Panc1 (cell line): ENCODE data around the gene YPEL3. TPM values are rescaled to one million over a fixed set of nuclear protein-coding genes. Genes with fewer than 3 reads are reported as not detected.
A peak's percentile ranks its signal among the peaks of the same experiment; 100 is the strongest.

Experiments
- ATAC-seq: fragments of 200-7000 bp; cut with Tn5 transposase; 2 replicates; pipeline ENCODE4 v1.9.1; 2020; ENCODE audit warnings: mild to moderate bottlenecking, moderate library complexity
- BruUV-seq: library from RNA; stranded (reverse); fragments of 400-500 nt; replicated peaks from 2 replicates; lab custom pipeline; 2021; lab: Mats Ljungman, UMichigan
- CTCF ChIA-PET: fragments of 300-600 bp; sonication (Branson Sonifier 250); formaldehyde crosslinking; loops from one replicate; lab custom pipeline; 2022; ENCODE audit warnings: antibody characterized with exemption; lab: Charles Lee
- POLR2A ChIA-PET: fragments of 300-600 bp; sonication (Branson Sonifier 250); formaldehyde crosslinking; loops from one replicate; lab custom pipeline; 2022; ENCODE audit warnings: antibody characterized with exemption; lab: Charles Lee
- DNase-seq: peaks from one replicate; pipeline ENCODE4 v3.0.0-alpha.2; 2010; ENCODE audit warnings: low read depth, low spot score
- H3K27ac ChIP-seq: 2 replicates; pipeline ENCODE4 v1.5.1; 2011; ENCODE audit warnings: mild to moderate bottlenecking, low read length, inconsistent platforms
- H3K27me3 ChIP-seq: fragments of 200-500 bp; sonication (Bioruptor generic); 2 replicates; pipeline ENCODE4 v1.6.0; 2014; ENCODE audit warnings: low read length, inconsistent platforms; ENCODE audit not compliant: control insufficient read depth, insufficient read depth
- H3K36me3 ChIP-seq: fragments of 200-500 bp; sonication (Bioruptor generic); 2 replicates; pipeline ENCODE4 v1.5.1; 2014; ENCODE audit warnings: inconsistent platforms, mild to moderate bottlenecking, low read length, moderate library complexity; ENCODE audit not compliant: control insufficient read depth, insufficient read depth
- H3K4me1 ChIP-seq: 2 replicates; pipeline ENCODE4 v1.5.1; 2011; ENCODE audit warnings: inconsistent platforms, mild to moderate bottlenecking, low read length, moderate library complexity; ENCODE audit not compliant: control insufficient read depth, insufficient read depth
- H3K4me3 ChIP-seq, 2 experiments: 2 replicates each; pipeline ENCODE4 v1.5.1; 2011 to 2012; ENCODE audit warnings: low read depth in 2 of 2, low read length in 2 of 2, mild to moderate bottlenecking in 2 of 2, inconsistent platforms in 1 of 2, moderate library complexity in 1 of 2
- H3K9me3 ChIP-seq: fragments of 200-500 bp; sonication (Bioruptor generic); 2 replicates; pipeline ENCODE4 v1.5.1; 2014; ENCODE audit warnings: low read depth, mild to moderate bottlenecking, inconsistent platforms, low read length, moderate library complexity; ENCODE audit not compliant: control insufficient read depth, insufficient read depth
- POLR2AphosphoS5 ChIP-seq: IDR thresholded peaks from 2 replicates; pipeline ENCODE4 v1.6.1; 2012; ENCODE audit warnings: mild to moderate bottlenecking, low read depth, low read length, moderate library complexity
- SIN3A ChIP-seq: IDR thresholded peaks from 2 replicates; pipeline ENCODE4 v1.6.1; 2012; ENCODE audit warnings: low read depth, mild to moderate bottlenecking, low read length, moderate library complexity, borderline replicate concordance; ENCODE audit not compliant: insufficient read depth
- TCF7L2 ChIP-seq: IDR thresholded peaks from 2 replicates; pipeline ENCODE4 v1.6.1; 2011; ENCODE audit warnings: mild to moderate bottlenecking, low read depth, low read length, inconsistent platforms
- in situ Hi-C: cut with HindIII; loops from 2 replicates; pipeline ENCODE4 v1.10.0; 2016; ENCODE audit warnings: low sequenced_read_pairs, low pct_unique_long_range_greater_than_20kb
- intact Hi-C: fragments of 100-400 bp; cut with micrococcal nuclease; formaldehyde crosslinking; loops from one replicate; pipeline ENCODE4 v1.10.0; 2022; ENCODE audit not compliant: unreplicated experiment
- total RNA-seq: library from RNA; stranded (reverse); gene quantifications from one replicate; pipeline ENCODE4 v1.2.1, GENCODE V29; 2021; ENCODE audit not compliant: unreplicated experiment
- TF ChIP-seq, protein P1 (sequence below), 2 experiments: IDR thresholded peaks; 2 replicates each; pipeline ENCODE4 v1.6.1; 2011 to 2012; ENCODE audit warnings: low read depth in 2 of 2, control low read depth in 1 of 2, low read length in 1 of 2, mild to moderate bottlenecking in 1 of 2, moderate library complexity in 1 of 2; ENCODE audit not compliant: insufficient read depth in 1 of 2
- TF ChIP-seq, protein P2 (sequence below): fragments of 450-650 bp; IDR thresholded peaks from 2 replicates; pipeline ENCODE4 v1.5.1; 2017; ENCODE audit warnings: mild to moderate bottlenecking

Gene YPEL3
- total RNA-seq, 1 experiment from 2014 or later = 0.69 TPM

DNA sequence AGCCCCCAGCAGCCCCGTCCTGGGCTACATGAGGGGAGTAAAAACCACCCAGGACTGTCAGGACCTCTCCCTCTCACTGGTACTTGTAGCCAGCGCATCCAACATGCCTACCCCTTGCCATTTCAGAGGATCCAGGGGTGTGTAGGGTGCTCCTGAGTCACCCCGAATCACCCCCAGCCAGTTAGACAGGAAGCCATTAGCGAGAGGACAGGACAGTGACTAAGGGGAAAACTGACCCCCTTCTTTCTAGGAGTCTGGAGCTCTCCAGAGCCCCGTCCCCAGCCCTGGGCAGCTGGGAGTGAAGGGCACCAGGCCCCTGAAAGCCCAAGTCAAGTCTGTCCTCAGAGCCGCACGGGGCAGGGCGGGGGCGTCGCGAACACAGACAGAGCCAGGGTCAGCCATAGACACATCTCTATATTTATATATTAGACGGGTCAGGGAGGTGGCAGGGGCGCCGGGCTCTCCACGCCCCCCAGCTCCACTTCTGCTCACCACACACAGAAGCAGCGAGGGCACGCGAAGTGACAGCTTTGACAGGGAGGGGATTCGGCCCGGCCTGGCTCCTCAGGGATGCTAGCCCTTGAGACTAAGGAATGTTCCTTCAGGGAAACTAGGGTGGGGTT is 17.8 kb upstream of the YPEL3 start:
- Histone ChIP-seq H3K36me3 (no peaks in the 10 kb centered on the region), H3K9me3 (no peaks in the 10 kb centered on the region), H3K27ac (no peak overlapping the region), H3K4me3 (no peak overlapping the region), H3K27me3 (no peaks in the 10 kb centered on the region), H3K4me1 (no peaks in the 10 kb centered on the region)
- ChIA-PET CTCF (interaction anchor here (0.5 to 0.6 kb wide), 2 partner anchors 10 to 58 kb away, joined by 3 read pairs; no protein-coding TSS in a partner anchor), POLR2A (no interaction called here)
- in situ Hi-C loops (no loop called here), intact Hi-C loops (no loop called here)
- TF ChIP-seq SIN3A (no peak), POLR2AphosphoS5 (no peak), TCF7L2 (no peak)
- TF ChIP-seq, protein P1, sequence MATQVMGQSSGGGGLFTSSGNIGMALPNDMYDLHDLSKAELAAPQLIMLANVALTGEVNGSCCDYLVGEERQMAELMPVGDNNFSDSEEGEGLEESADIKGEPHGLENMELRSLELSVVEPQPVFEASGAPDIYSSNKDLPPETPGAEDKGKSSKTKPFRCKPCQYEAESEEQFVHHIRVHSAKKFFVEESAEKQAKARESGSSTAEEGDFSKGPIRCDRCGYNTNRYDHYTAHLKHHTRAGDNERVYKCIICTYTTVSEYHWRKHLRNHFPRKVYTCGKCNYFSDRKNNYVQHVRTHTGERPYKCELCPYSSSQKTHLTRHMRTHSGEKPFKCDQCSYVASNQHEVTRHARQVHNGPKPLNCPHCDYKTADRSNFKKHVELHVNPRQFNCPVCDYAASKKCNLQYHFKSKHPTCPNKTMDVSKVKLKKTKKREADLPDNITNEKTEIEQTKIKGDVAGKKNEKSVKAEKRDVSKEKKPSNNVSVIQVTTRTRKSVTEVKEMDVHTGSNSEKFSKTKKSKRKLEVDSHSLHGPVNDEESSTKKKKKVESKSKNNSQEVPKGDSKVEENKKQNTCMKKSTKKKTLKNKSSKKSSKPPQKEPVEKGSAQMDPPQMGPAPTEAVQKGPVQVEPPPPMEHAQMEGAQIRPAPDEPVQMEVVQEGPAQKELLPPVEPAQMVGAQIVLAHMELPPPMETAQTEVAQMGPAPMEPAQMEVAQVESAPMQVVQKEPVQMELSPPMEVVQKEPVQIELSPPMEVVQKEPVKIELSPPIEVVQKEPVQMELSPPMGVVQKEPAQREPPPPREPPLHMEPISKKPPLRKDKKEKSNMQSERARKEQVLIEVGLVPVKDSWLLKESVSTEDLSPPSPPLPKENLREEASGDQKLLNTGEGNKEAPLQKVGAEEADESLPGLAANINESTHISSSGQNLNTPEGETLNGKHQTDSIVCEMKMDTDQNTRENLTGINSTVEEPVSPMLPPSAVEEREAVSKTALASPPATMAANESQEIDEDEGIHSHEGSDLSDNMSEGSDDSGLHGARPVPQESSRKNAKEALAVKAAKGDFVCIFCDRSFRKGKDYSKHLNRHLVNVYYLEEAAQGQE (IDR thresholded peaks at IDR 0.05; ENCODE audit: insufficient read depth in 1 of 2, low read depth in 2 of 2, low read length in 1 of 2) = no peak
- TF ChIP-seq, protein P2, sequence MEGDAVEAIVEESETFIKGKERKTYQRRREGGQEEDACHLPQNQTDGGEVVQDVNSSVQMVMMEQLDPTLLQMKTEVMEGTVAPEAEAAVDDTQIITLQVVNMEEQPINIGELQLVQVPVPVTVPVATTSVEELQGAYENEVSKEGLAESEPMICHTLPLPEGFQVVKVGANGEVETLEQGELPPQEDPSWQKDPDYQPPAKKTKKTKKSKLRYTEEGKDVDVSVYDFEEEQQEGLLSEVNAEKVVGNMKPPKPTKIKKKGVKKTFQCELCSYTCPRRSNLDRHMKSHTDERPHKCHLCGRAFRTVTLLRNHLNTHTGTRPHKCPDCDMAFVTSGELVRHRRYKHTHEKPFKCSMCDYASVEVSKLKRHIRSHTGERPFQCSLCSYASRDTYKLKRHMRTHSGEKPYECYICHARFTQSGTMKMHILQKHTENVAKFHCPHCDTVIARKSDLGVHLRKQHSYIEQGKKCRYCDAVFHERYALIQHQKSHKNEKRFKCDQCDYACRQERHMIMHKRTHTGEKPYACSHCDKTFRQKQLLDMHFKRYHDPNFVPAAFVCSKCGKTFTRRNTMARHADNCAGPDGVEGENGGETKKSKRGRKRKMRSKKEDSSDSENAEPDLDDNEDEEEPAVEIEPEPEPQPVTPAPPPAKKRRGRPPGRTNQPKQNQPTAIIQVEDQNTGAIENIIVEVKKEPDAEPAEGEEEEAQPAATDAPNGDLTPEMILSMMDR = no peak
- DNase-seq = no peak
- ATAC-seq = 0 out of 2 replicates have a peak, but pooled peaks have one; percentile 2
- no TSS peak for BruUV-seq

DNA sequence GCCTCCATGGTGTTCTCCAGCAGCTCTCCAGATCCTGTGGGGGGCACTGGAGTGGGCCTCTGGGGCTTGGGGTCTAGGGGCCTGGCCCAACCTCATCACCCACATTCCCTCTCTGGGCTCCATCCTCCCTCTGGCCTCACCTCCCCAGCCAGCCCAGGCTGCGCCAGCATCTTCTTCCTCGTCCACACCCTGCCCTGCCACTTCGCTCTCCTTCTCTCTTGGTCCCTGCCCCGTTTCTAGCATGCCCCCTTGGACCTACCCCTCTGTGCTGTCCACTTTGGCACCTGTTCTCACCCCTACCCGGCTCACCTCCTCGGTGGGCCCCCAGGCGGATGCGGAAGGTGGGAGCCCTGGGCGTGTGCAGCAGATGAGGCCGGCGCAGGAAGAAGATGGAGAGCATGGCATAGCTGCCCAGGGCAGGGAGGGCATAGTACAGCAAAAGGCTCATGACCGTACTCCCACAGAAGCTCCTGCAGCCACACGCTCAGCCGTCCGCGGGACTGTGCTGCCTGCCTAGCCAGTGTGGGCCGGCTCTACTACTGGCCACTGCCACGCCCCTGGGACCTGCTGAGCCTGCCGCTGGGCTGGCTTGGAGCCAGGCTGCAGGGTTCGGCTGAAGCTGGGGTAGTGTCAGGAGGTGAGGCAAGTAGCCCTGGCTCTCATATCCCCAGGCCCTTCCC is 17.2 kb upstream of the YPEL3 start, which contains the start of gene GDPD3:
Gene GDPD3 (minus strand): TSS at position 507 of the 680 bp plus-strand sequence. CDS start 59 bp downstream, at position 448.
- TF ChIP-seq TCF7L2 (no peak), SIN3A (no peak), POLR2AphosphoS5 (no peak)
- TF ChIP-seq, protein P2 = no peak
- TF ChIP-seq, protein P1 (IDR thresholded peaks at IDR 0.05; ENCODE audit: insufficient read depth in 1 of 2, low read depth in 2 of 2, low read length in 1 of 2) = no peak
- BruUV-seq = no TSS peak
- in situ Hi-C loops = no loop called here
- Histone ChIP-seq H3K9me3 (no peaks in the 10 kb centered on the region), H3K27ac (no peak within 1 kb of the TSS), H3K36me3 (no peaks in the 10 kb centered on the region), H3K4me1 (no peaks in the 10 kb centered on the region), H3K4me3 (no peak within 1 kb of the TSS), H3K27me3 (no peaks in the 10 kb centered on the region)
- DNase-seq = no peak
- CTCF ChIA-PET = interaction anchor here (0.6 to 1.6 kb wide), 3 partner anchors 21 to 266 kb away, joined by 5 to 11 read pairs (median 5); partner anchors contain the start of gene TBX6
- POLR2A ChIA-PET = no interaction called here
- intact Hi-C loops = no loop called here
- peak; percentile 56 for ATAC-seq
